NOMO-1 (cell line): Measurements from ENCODE around the gene GNAS.

ENCODE experiments used
- DNase-seq, 2 experiments: peaks; one replicate each; lab custom pipeline; 2025; ENCODE audit not compliant: unreplicated experiment in 2 of 2; lab: John Stamatoyannopoulos, UW

The GNAS gene

DNA sequence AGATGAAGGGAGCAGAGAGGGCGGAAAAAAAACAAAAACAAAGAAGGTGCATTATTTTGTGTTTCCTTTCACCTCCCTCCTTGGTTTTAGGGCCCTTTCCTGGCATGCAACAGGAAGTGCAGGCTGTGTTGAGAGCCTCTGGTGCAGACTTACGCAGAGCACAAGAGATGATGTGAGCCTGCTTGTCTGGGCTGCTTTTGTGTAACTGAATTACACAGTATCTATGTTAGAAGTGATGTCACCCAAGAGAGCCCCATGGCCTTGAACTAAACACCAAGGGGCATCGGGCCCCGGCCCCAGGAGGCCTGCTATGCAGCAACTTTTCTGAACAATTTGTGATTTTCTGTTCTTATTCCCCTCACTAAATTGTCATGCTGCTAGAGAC, 25.5 kb downstream of the GNAS start:
- no peak for DNase-seq

DNA sequence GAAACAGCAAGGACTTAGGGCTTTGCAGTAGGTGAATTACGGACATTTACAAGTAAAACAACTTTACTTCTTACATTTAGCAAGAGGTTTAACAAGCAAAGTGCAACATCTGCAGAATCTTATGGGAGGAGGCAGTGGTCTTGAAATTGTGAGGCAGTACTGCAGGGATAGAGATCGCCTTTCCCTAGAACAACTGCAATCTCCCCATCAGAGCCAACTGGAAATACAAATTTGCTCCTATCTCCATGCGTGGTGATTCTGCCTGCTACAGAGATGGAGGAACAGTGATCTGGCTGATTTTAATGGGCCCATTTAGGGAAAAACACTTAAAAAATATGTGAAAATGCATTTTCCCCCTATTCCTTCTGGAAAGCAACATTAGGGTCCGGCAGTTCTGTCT, 25.9 kb downstream of the GNAS start:
- DNase-seq, result no peak

- DNase-seq, result no peak
These were observed 27.9 kb downstream of the GNAS start for GRCh38 chr20:58880441-58880840.

DNA sequence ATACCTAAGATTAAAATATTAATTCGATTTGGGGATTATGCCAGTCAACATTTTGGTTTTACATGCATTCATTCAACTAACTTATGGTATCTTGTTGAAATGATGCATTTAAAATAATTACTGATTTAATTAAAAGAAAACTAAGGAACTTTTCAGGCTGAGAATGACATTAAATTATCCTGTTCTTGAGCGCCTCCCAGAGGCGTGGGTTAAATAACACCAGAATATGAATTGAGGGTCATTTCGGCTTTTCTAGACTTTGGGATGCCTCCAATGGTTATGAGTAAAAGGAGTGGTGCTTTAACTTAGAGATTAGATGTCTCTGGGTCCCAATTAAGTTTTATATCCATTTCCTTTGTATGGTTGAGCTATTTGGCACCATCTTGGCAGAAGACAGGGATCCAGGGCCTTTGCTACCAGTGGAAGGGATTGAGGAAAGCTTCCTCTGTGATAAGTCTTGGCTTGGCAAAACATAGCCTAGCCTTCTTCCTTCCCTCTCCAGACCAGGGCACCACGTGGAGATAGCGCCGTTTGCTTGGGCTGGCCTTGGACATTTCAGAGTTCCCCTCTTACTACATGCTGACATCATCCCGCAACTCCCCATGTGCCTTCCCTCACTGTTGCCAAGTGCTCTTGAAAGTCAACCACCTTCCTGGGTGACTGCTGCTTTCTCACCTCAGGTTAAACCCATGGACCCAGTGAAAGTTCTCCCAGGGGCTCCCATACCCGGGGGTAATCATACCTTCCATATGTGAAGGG, 28.7 kb downstream of the GNAS start:
- DNase-seq, result peak in 1 of 2 experiments; percentile 4

DNA sequence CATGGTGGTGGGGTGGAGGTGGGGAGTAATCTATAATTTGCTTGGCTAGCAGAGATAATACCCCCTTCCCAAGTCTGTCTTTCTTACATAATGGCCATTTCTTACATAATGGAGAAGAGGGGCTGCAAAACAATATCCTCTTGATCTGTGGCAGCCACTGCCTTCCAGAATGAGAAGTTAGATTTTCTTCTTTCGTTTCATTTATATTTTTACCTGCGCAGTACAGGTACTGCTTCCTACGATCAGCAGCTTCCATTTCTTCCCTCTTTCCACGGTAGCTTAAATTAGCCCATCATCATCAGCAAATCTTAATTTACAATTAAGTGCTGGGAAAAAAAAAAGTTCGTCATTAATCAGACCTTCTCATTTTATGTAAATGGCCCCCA, 30.2 kb downstream of the GNAS start:
- DNase-seq, result no peak

DNA sequence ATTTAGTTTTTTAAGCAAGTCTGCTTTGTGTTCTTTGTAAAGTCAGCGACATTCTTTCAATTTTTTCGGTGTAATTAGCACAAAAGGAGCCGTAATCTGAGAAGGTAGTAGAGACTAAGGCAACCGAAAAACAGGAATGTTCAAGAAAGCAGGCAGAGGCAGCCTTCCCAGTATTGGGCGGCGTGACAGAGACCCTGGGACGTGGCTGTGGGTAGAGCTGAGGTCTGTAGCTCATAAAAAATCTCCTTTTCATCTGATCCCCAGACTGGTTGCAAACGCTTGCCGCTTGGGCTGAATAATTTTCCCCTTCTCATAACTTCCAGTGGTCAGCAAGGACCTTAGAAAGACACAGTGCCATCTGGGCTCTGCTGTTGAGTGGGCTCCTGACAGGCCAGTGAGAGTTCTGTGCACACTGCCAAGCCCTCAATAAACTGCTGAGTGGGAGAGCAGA, 30.8 kb downstream of the GNAS start:
- DNase-seq, result no peak

GRCh38 chr20:58884966-58885365, 32.5 kb downstream of the GNAS start:
- no peak for DNase-seq

DNA sequence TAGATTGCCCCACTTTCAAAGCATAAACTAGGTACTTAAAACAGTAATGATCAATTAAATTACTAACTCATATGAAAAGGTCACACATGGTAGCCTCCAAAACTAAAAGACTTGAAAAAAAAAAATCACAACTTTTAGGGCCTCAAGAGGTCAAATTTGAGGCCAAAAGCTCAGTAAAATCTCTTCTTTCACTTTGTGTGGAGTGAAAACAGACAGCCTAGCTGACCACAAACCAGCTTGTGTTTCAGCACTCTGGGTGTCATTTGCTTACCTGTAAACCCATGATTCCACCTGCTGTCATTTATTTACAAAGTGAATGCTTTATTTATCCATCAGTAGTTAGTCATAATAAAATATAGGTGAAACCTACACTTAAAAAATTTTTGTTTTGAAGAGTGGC, 34.0 kb downstream of the GNAS start:
- DNase-seq, result no peak

DNA sequence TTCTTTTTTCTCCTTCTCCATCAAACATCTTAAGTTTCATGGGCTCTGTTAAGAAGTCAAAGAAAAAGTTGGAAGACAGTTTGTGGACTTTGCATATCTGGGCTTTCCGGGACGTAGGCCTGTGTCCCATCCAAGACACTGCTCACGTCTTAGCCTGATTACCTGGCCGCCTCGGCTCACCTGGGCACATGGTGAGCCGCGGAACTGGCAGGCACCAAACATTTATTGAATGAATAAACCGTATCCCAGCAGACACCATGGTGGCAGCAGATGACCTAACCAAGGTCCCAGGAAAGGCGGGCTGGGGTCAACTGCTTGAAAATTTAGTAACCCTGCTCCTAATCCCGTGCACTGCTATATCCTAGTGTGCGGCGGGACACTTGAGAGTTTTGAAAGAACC, 35.6 kb downstream of the GNAS start:
- no peak for DNase-seq

DNA sequence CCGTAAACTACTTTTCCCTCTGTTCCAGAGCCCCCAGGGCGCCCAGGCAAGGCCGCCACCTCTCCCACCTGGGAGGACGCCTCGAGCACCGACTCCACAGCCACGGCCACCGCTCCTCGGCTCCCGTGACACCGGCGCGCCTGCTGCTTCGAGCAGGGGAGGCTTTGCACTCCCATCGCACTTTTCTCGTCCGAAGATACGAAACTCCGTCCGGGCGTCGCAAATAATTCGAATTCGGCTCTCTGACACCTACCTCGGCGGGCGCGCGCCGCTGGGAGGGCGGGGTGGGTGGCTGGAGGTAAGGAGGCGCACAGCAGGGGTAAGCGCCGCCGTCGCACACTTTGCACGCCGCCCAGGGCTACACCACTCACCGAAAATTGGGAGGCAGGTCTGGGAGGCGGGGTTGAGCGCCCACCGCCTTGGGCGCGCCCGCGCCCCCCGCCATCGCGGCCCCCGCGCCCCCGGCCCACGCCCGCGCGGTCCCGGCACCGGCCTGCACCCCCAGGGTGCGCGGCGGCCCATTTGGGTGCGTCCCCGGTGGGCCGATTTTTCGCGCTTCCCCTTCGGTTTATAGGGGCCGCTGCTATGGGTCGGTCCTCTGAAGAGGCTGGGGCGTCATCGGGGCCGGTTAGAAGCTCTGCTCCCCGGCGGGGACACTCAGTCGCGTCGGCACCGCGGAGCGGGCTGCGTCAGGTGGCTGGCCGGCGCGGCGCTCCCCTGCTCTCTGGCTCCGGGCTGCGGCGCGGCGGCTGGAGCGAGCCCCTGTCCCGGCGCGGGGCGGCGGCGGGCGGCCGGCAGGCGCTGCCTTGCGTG, 36.2 kb downstream of the GNAS start:
- DNase-seq, result peak; percentile 59 to 61

DNA sequence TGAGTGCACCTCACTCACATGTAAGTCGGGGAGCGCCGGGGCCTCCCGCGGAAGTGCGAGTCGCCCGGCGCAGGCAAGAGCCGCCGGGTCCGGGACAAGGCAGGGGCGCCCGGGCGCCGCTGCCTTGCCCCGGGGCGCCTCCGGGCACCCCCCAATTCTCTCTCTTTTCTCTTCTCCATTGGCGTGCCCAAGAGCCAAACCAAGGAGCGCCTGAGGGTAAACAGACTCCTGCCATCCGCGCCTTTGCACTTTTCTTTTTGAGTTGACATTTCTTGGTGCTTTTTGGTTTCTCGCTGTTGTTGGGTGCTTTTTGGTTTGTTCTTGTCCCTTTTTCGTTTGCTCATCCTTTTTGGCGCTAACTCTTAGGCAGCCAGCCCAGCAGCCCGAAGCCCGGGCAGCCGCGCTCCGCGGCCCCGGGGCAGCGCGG, 36.8 kb downstream of the GNAS start:
- no peak for DNase-seq

GRCh38 chr20:58889798-58890517, 37.4 kb downstream of the GNAS start:
- no peak for DNase-seq

DNA sequence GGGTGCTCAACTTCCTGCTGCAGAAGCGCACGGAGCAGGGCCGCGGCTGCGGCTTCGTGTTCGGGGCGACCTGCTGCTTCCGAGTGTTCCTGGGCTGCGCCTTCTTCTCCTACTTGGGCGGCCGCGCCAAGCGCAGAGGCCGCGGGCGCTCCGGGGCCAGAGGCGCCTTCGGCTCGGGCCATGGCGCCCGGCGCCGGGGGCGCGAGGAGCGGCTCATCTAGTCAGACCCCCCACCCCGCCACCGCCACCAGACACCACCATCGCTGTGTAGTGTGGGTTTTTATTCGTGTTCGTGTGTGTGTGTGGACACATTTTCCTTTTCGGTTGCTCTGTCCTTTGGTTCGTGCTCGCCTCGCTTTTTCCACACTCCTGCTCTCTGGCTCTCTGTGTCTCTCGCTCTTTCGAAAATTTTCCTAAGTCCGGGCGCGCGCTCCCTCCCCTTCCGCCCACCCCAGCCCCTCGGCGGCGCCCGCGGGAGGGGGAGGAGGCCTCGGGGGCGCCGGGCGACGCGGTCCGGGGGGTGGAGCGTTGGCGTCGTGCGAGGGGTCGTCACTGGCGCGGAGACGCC, 38.1 kb downstream of the GNAS start:
- DNase-seq, result peak; percentile 47 to 75

DNA sequence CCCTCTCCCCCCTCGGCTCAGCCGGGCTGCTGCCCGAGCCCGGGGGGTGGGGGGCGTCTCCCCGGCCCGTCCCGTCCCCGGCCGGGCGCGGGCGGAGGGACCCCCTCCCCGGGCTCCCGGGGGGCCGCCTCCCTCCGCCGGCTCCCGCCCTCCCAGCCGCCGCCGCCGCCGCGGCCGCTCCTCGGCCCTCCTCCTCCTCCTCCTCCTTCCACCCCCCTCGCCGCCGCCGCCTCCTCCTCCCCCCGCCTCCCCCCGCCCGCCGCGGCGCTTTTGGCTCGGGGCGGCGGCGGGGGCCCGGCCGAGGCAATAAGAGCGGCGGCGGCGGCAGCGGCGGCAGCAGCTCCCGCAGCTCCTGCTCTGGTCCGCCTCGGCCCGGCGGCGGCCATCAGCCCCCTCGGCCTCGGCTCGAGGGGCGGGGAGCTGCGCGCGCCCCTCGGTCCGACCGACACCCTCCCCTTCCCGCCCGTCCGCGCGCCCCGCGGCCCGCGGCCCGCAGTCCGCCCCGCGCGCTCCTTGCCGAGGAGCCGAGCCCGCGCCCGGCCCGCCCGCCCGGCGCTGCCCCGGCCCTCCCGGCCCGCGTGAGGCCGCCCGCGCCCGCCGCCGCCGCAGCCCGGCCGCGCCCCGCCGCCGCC, 38.7 kb downstream of the GNAS start:
- peak; percentile 38 to 75 for DNase-seq

DNA sequence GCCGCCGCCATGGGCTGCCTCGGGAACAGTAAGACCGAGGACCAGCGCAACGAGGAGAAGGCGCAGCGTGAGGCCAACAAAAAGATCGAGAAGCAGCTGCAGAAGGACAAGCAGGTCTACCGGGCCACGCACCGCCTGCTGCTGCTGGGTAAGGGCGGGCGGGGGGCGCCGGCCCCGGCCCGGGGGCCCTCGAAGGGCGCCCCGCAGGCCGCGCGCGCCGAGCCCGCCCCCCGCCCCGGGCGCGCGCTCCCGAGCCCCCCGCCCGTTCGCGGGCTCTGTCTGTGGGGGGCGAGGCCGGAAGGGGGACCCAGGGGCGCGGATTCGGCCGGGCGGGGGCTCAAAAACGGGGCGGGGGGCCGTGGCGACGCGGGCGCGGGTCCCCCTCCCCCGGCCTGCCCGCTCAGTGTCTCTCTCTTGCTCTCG, 39.2 kb downstream of the GNAS start:
- DNase-seq, result peak in 1 of 2 experiments; percentile 22

- DNase-seq, result peak; percentile 40 to 45
These were observed 39.8 kb downstream of the GNAS start for GRCh38 chr20:58892141-58892931.

DNA sequence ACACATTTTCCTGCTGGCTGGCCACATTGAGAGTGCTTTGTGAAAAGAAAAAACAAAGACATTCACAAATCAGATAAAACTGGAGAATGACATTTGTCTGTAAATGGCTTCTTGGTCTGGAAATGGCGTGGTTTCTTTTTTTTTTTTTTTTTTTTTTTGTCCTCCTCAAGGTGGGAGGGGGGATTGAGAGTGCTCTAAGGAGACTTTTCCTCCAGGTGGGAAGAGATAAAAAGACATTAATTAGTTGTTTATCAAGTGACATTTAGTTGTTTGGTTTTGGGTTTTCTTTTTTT, 40.4 kb downstream of the GNAS start:
- DNase-seq, result no peak

DNA sequence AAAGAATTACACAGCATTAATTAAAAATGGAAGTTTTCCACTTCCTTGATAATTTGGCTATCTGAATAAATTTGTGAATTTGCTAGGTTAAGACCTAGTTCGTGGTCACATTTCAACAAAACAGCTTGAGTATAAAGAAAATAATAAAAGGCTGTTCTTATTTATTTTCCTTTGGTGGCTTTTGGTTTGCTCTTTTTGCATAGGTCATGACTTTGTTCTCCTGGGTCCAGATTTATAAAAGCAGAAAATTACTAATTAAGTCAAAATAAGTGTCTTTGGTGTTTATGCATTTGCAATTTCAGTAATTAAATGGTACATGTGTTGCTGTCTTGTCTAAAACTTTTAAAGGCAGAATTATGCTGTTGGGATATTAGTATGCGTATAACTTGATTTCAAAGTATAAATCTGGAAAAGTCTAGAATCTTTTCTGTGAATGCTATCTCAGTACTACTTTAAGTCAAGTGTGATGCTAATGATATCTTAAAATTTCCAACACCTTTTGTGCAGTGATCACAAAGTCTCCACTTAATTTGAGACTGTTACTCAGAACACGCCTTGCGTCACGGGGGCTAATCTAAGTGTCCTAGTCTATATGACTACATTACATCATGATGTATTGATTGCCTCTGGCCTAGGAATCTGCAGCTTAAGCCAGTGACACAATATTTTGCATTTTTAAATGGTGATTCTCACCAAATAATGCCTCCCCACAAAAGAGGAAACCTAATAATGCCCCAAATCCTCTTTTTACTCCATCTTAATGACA, 41.0 kb downstream of the GNAS start:
- peak in 1 of 2 experiments; percentile 30 for DNase-seq
